Renal cortex interstitium (tissue), 15 donors: ENCODE measurements around the gene GTF2F2. TPM values are rescaled to one million over a fixed set of nuclear protein-coding genes. Genes with fewer than 3 reads are reported as not detected.
A peak's percentile ranks its signal among the peaks of the same experiment; 100 is the strongest.

Experiments
- DNase-seq, 11 donors: peaks; one replicate each; pipeline ENCODE4 v3.0.0-alpha.2; 2013; ENCODE audit warnings: low read depth in 9 of 11, low spot score in 4 of 11; ENCODE audit errors: extremely low read depth in 1 of 11
- long read RNA-seq, 16 experiments: transcript quantifications; one replicate each; lab custom pipeline, GENCODE V29; 2026
- polyA plus RNA-seq, 3 donors: library from polyadenylated mRNA; unstranded; fragments of 120-200 nt; gene quantifications; one replicate each; pipeline ENCODE4 v1.2.1, GENCODE V29; 2013; ENCODE audit not compliant: insufficient read length in 3 of 3

Gene GTF2F2, protein sequence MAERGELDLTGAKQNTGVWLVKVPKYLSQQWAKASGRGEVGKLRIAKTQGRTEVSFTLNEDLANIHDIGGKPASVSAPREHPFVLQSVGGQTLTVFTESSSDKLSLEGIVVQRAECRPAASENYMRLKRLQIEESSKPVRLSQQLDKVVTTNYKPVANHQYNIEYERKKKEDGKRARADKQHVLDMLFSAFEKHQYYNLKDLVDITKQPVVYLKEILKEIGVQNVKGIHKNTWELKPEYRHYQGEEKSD
- 10 to 100 TPM; 25.5 to 29.9 (median 27.3) TPM for polyA plus RNA-seq
- long read RNA-seq, donor 1, partial matches to known transcripts, result 9,031 of 9,334 reads
- long read RNA-seq, donor 1, other reads (novel, unspliced or antisense), result 299 of 9,334 reads
- long read RNA-seq, donor 2, partial matches to known transcripts, result 8,373 of 8,669 reads
- long read RNA-seq, donor 2, other reads (novel, unspliced or antisense), result 292 of 8,669 reads
- long read RNA-seq, donor 3, transcript GTF2F2-201 (8 exons, 2,239 nt), result major isoform, 15 of 12,847 reads
- long read RNA-seq, donor 3, partial matches to known transcripts, result 12,420 of 12,847 reads
- long read RNA-seq, donor 3, other reads (novel, unspliced or antisense), result 412 of 12,847 reads
- long read RNA-seq, donor 4, transcript GTF2F2-201 (8 exons, 2,239 nt), result major isoform, 5 of 9,806 reads
- long read RNA-seq, donor 4, partial matches to known transcripts, result 9,429 of 9,806 reads
- long read RNA-seq, donor 4, other reads (novel, unspliced or antisense), result 372 of 9,806 reads
- long read RNA-seq, donor 5, result 0 reads
- long read RNA-seq, donor 6, transcript GTF2F2-201 (8 exons, 2,239 nt), result major isoform, 7 of 9,682 reads
- long read RNA-seq, donor 6, partial matches to known transcripts, result 9,364 of 9,682 reads
- long read RNA-seq, donor 6, other reads (novel, unspliced or antisense), result 311 of 9,682 reads
- long read RNA-seq, donor 7, transcript GTF2F2-201 (8 exons, 2,239 nt), result major isoform, 7 of 13,930 reads
- long read RNA-seq, donor 7, partial matches to known transcripts, result 13,423 of 13,930 reads
- long read RNA-seq, donor 7, other reads (novel, unspliced or antisense), result 500 of 13,930 reads
- long read RNA-seq, donor 8, result 0 reads
- long read RNA-seq, donor 9, transcript GTF2F2-201 (8 exons, 2,239 nt), result major isoform, 11 of 7,115 reads
- long read RNA-seq, donor 9, partial matches to known transcripts, result 6,854 of 7,115 reads
- long read RNA-seq, donor 9, other reads (novel, unspliced or antisense), result 250 of 7,115 reads
- long read RNA-seq, donor 10, transcript GTF2F2-201 (8 exons, 2,239 nt), result major isoform, 13 of 10,366 reads
- long read RNA-seq, donor 10, partial matches to known transcripts, result 9,944 of 10,366 reads
- long read RNA-seq, donor 10, other reads (novel, unspliced or antisense), result 409 of 10,366 reads
- long read RNA-seq, donor 11, transcript GTF2F2-201 (8 exons, 2,239 nt), result major isoform, 7 of 6,776 reads
- long read RNA-seq, donor 11, partial matches to known transcripts, result 6,480 of 6,776 reads
- long read RNA-seq, donor 11, other reads (novel, unspliced or antisense), result 289 of 6,776 reads
- long read RNA-seq, donor 12, partial matches to known transcripts, result 10,218 of 10,468 reads
- long read RNA-seq, donor 12, other reads (novel, unspliced or antisense), result 246 of 10,468 reads
- long read RNA-seq, donor 13, result 0 reads
- long read RNA-seq, donor 14, transcript GTF2F2-201 (8 exons, 2,239 nt), result major isoform, 8 of 12,296 reads
- long read RNA-seq, donor 14, partial matches to known transcripts, result 11,761 of 12,296 reads
- long read RNA-seq, donor 14, other reads (novel, unspliced or antisense), result 527 of 12,296 reads
- long read RNA-seq, donor 15, partial matches to known transcripts, result 3,342 of 3,428 reads
- long read RNA-seq, donor 15, other reads (novel, unspliced or antisense), result 84 of 3,428 reads
- long read RNA-seq, donor 16, transcript GTF2F2-201 (8 exons, 2,239 nt), result major isoform, 20 of 21,496 reads
- long read RNA-seq, donor 16, partial matches to known transcripts, result 20,443 of 21,496 reads
- long read RNA-seq, donor 16, other reads (novel, unspliced or antisense), result 1,033 of 21,496 reads

DNA sequence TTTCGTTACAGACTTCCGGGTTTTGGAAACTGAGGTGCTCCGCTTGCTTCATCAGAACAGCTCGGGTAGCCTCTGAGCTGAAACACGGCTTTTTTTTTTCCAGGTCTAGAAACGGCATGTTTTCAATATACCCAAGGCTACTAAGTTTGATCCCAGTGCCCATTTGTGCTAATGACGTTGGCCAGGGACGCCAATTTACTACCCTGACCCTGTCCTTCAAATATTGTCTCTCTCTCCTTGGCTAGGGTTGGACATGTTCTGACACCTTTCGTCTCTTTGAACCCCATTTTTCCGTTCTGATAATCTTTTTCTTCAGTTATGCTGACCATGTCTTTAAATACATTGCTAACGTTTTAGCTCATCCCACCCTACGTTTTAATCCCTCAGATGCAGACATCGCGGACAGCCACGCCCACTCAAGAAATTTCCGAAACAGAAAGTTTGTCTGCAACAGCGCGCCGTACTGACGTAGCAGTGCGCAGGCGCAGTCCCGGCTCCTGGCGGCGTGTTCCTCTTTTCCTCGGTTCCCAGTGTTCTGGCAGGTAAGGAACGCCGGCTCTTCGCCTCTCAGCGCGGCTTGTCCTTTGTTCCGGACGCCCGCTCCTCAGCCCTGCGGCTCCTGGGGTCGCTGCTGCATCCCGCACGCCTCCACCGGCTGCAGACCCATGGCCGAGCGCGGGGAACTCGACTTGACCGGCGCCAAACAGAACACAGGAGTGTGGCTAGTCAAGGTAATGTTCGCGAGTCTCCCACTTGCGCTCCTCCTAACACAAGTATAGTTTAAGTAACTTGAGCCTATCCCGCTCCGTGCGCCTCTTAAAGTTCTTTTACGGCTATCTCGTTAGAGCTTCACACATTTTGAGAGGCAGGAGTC is at the start of gene GTF2F2:
GTF2F2 (plus strand) TSS at position 520 of the 874 bp plus-strand sequence; CDS start at position 666, 146 bp downstream.
- DNase-seq, result peak; percentile 74 to 91 (median 88)

DNA sequence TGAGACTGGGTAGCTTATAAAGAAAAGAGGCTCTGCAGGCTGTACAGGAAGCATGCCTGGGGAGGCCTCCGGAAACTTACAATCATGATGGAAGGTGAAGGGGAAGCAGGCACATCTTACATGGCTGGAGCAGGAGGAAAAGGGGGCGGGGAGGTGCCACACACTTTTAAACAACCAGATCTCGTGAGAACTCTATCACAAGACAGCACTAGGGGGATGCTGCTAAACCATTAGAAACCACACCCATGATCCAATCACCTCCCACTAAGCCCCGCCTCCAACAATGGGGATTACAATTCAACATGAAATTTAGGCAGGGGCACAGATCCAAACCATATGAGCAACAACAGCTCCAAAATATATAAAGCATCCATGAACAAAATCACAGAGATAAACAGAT is 46.5 kb upstream of the GTF2F2 start:
- DNase-seq, result no peak

DNA sequence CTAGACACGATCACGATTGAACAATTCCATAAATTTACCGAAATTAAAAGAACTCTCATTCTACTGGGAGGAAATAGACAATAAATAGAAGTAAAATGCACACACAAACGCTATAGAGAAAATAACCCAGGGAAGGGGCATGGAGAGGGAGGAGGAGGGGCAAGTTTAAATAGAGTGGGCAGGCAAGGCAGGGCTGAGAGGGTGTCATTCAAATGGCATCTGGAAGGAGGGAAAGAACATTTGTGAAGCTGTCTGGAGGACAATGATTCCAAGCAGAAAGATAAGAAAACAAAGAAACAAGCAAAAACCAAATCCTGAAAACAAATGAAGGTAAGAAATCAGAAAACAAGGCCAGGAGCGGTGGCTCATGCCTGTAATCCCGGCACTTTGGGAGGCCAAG is 45.6 kb upstream of the GTF2F2 start:
- no peak for DNase-seq

DNA sequence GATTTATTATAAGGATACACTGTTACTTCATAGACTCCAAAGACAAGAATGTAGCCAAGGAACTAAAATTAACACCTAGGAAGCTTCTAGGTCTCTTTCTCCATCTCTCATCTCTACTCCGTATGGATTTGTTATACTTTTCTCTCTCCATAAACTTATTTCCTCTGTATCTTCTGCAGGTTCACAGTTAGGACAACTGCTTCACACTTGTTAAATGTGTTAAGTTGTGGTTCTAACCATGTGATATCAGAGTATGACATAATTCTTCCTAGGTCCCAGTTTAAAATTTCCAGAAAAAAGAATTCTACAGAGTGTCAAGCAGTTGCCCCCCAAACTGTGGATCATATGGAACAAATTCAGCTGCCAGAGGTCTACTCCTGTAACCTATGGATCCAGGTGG is 42.3 kb upstream of the GTF2F2 start:
- no peak for DNase-seq

DNA sequence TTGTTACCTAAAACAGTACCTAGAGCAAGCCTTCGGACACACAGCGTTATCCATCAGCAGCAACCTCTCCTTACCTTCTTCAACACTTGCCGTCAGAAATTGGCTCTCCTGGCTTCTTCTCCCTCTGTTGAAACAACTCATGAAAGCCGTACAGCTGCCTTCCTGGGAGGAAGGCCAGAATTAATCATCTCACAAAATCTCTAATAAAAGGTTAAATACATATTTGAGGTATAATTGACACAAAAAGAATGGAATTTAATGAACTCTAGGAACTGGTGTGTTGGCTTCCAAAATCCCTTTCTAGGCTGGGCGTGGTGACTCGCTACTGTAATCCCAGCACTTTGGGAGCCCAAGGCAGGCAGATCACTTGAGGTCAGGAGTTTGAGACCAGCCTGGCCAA is 37.3 kb upstream of the GTF2F2 start:
- DNase-seq, result no peak

DNA sequence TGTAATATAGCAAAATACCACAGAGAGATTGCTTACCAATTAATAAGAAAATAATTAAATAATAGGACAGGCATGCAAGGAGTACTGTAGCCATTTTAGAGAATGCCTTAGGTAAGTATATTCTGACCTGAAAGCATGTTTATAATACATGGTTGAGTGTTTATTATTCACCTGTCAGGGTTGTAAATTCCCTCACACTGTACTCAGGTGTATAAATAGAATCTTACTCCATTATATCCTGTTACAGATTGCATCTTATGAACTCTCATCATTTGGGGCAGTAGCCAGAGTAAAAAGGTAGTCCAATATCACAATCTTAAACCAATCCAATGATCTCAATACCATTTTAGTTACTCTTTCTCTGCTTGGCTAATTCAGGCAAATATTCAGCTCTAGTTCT is 35.8 kb upstream of the GTF2F2 start:
- DNase-seq, result no peak

DNA sequence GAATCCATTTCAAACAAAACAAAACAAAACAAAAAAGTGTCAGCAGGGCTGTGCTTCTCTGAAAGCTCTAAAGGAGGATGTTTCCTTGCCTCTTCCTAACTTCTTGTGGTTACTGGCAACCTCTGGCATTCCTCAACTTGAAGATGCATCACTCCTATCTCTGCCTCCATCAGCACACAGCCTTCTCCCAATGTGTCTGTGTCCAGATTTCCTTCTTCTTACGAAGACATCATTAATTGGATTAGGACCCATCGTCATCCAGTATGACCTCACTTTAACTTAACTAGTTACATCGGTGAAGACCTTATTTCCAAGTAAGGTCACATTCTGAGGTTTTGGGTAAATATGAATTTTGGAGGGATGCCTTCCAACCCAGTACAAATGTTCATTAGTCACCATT is 33.8 kb upstream of the GTF2F2 start:
- DNase-seq, result no peak

DNA sequence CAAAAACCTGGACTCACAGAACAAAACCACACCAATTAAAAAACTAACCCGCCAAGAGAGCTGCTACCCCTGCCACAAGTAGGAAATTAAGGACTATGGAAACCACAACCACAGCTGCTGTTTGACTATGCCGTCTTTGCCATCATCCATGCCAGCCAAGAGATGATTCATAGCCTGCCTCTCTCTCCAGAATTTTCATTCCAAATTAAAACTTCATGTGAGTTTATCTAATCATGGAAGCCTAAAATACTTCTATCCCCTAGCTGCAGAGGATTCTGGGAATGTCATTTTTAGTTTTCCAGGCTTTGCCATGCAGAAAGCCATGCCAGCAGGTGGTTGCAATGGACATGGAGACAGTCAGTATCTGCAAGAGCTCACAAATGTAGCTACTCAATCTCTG is 27.6 kb upstream of the GTF2F2 start:
- no peak for DNase-seq

DNA sequence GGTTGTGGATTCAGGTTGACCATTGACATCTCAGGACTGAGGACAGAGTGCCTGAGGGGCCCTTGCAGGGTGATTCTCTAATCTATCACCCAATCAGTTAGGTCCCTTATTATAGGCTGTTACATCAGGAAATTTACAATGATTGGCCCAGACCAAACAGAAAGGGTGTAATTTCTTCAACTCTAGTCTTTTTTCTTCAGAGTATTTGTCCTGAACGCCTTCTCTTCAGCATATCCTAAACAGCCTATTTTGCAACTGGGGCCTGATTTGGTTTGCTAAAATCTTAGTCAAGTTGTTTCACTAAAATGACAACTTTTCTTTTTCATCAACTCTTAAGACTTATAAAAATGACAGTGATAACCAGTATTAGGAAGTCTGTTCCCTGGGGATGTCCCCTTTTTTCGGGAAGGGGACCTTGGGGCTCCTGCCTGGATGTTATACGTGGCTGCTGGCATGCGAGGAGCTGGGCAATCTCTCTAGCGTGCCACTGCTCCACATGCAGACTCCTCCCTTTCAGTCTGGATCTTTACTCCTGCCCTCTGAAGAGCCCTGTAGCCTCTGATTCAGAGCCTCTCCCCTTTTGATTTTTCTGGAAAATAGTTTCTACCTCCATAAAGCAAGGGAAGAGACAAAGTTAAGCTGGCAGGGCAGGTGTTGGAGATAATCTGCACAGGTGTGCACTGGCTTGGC is 19.6 kb upstream of the GTF2F2 start:
- DNase-seq, result no peak

DNA sequence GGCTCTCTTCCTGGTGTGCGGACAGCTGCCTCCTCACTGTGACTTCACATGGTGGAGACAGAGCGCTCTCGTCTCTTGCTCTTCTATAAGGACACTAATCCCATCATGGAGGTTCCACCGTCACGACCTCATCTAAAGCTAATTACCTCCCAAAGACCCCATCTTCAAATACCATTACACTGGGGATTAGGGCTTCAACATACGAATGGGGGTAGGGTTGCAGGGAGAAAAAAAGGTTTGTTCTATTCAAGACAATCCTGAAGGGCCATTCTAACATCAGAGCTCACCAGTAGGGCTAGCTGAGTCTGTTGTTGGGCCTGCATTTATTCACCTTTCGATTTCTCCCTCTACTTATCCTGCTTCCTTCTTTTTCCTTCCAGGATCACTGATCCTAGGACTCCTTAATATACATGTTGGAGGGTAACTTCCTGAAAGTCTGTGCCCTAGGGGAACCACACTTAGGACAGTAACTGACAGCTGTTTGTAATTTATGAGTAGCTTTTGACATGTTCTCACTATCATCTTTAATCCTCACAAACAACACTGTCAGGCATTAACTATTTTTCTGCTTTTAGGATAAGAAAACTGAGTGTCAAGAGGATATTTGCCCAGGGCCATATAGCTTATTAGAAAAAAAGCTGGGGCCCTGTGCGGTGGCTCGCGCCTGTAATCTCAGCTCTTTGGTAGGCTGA is 18.8 kb upstream of the GTF2F2 start:
- DNase-seq, result no peak

DNA sequence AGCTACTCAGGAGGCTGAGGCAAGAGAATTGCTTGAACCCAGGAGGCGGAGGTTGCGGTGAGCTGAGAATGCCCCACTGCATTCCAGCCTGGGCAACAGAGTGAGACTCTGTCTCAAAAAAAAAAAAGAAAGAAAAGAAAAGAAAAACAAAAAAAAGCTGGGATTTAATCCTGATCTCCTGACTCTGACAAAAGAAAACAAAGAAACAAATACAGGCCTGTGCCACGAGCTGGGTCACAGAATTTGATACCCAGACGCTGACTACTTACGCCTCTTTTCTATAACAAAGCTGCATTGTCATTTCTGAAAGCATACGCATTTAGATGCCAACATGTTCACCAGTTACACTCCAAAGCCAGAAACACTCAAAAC is 18.2 kb upstream of the GTF2F2 start:
- DNase-seq, result no peak

DNA sequence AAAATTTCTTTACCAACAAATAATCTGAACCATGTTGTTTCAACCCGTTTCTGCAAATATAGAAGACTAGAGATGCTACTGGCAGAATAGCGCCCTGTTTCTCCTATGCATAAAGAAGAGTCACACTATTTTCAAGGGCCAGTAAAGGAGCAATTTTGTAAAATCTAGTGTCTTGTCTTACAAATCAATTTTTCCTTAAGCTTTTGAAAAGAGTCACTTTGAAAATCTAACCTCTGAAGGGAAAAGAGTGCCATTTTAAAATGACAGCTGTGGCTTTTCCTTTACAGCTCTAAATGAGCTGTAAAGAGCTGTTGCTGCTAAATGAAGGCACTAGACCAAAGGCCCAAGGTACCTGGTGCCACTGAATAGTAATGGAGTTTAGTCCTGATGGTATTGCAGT is 16.9 kb upstream of the GTF2F2 start:
- no peak for DNase-seq

DNA sequence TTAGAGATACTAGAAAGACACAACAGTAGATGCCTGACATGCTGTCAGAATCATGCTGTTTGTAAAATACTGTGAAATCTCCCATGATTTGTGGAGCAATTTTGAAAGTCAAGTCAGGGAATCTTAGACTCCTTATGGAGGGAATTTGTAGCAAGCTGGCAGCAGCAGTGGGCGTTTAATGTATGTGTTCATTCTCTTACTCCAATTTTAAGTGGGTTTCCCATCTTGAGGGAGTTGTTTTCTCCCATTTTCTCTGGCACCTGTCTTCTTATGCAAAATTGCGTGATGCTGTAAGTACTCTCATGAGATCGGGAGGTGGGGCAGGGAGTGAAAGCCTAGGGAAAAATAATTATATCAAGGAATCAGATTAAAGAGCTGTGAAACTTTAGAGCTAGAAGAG is 16.0 kb upstream of the GTF2F2 start:
- no peak for DNase-seq

DNA sequence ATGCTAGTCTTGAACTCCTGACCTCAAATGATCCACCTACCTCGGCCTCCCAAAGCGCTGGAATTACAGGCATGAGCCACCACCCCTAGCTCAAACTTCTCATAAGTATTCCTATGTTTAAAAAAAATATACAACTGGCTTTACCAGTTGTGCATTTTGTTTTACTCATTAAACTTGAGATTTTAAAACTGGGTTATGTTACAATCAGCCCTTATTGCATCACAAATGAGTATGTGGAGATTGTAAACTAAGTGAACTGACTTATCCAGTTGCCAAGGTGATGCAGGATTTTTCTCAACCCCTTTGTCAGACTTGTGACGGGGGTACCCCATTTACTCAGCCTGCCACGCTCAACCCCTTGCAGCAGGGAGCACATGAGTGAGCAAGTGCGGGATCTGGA is 14.4 kb upstream of the GTF2F2 start:
- no peak for DNase-seq

DNA sequence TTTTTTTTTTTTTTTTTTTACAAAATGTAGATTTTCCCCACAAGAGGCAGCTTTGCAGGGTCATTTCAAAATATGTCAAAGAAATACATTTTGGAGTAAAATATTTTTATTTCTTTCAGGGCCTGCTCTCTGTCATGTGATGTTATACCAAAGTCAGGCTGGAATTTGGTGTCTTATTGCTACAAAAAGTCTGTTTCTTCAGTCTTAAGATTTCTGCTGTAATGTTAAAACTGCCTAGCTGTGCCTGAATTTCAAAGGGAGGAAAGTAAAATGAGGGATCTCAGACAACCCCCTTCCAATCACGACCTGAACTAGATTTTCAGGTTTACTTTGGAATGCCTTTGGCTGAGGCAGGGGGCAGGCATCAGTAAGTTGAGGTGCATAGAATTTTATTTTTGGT is 12.8 kb upstream of the GTF2F2 start:
- no peak for DNase-seq

DNA sequence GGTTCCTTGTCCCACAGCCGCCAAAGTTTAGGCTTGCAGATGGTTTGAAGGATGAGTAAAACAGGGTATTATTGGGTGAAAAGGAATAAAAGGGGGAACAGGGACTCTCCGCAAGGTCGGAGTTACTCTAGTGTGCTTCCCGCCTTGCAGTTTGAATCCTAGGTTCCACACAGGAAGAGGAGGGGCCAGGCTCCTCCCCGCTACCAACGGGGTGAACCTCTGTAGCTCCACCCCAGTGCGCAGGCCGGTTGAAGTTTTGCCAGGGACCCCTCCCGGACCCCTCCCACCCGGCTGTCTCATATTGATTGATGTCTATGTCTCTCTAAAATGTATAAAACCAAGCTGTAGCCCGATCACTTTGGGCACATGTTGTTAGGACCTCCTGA is 11.6 kb upstream of the GTF2F2 start:
- DNase-seq, result no peak
